Measurements from ENCODE around the gene NT5C3A.
"Not testable (repeated sequence)": the region's sequence is repeated elsewhere in the genome, so short reads cannot be mapped to it uniquely, and the experiment has no call there.

NT5C3A gene

GRCh38 chr7:33039903-33040292 lies 22.7 kb downstream of the NT5C3A start:
- DNase-seq, result no peak

- no peak for DNase-seq
Measured at GRCh38 chr7:33039257-33039902, 23.2 kb downstream of the NT5C3A start.

GRCh38 chr7:33038639-33039038 lies 23.9 kb downstream of the NT5C3A start:
- DNase-seq, result no peak

GRCh38 chr7:33035776-33036175 lies 26.8 kb downstream of the NT5C3A start:
- DNase-seq, result no peak

GRCh38 chr7:33024189-33024757 lies 38.3 kb downstream of the NT5C3A start:
- no peak for DNase-seq

GRCh38 chr7:33012364-33012763 lies 50.2 kb downstream of the NT5C3A start:
- DNase-seq, result no peak

GRCh38 chr7:33009734-33010133 lies 52.8 kb downstream of the NT5C3A start:
- no peak for DNase-seq

- not testable (repeated sequence) for DNase-seq
Measured at GRCh38 chr7:33005690-33006089, 56.9 kb downstream of the NT5C3A start.

- DNase-seq, result not testable (repeated sequence)
Measured at GRCh38 chr7:33005193-33005592, 57.4 kb downstream of the NT5C3A start.

- DNase-seq, result not testable (repeated sequence)
Measured at GRCh38 chr7:33004104-33004616, 58.4 kb downstream of the NT5C3A start.

- DNase-seq, result not testable (repeated sequence)
Measured at GRCh38 chr7:33003111-33003510, 59.5 kb downstream of the NT5C3A start.

- not testable (repeated sequence) for DNase-seq
Measured at GRCh38 chr7:32999380-32999779, 63.2 kb downstream of the NT5C3A start.

GRCh38 chr7:32998361-32999171 lies 64.0 kb downstream of the NT5C3A start:
- DNase-seq, result not testable (repeated sequence)

GRCh38 chr7:32997956-32998355 lies 64.6 kb downstream of the NT5C3A start:
- not testable (repeated sequence) for DNase-seq

- DNase-seq, result not testable (repeated sequence)
Measured at GRCh38 chr7:32992750-32993149, 69.8 kb downstream of the NT5C3A start.

GRCh38 chr7:32991975-32992700 lies 70.4 kb downstream of the NT5C3A start:
- DNase-seq, result not testable (repeated sequence)

GRCh38 chr7:32991068-32991585 lies 71.4 kb downstream of the NT5C3A start:
- not testable (repeated sequence) for DNase-seq

- not testable (repeated sequence) for DNase-seq
Measured at GRCh38 chr7:32988148-32988547, 74.4 kb downstream of the NT5C3A start.

- not testable (repeated sequence) for DNase-seq
Measured at GRCh38 chr7:32979902-32980301, 82.7 kb downstream of the NT5C3A start.

GRCh38 chr7:32979246-32979645 lies 83.3 kb downstream of the NT5C3A start:
- not testable (repeated sequence) for DNase-seq

GRCh38 chr7:32977159-32977558 lies 85.4 kb downstream of the NT5C3A start:
- not testable (repeated sequence) for DNase-seq

GRCh38 chr7:32971967-32972366 lies 90.6 kb downstream of the NT5C3A start:
- DNase-seq, result not testable (repeated sequence)

GRCh38 chr7:32967268-32967582 lies 95.4 kb downstream of the NT5C3A start:
- DNase-seq, result not testable (repeated sequence)
